H1 (cell line): Measurements from ENCODE around the gene MYO16. TPM values are rescaled to one million over a fixed set of nuclear protein-coding genes. Genes with fewer than 3 reads are reported as not detected.
A peak's percentile ranks its signal among the peaks of the same experiment; 100 is the strongest.

Source experiments
- CTCF ChIA-PET: fragments of 300-600 bp; sonication (Branson Sonifier 250); formaldehyde crosslinking; loops from one replicate; lab custom pipeline; 2021; ENCODE audit not compliant: partially characterized antibody; lab: Charles Lee
- POLR2A ChIA-PET: fragments of 300-600 bp; sonication (Branson Sonifier 250); formaldehyde crosslinking; loops from one replicate; lab custom pipeline; 2021; ENCODE audit warnings: inconsistent platforms; ENCODE audit not compliant: partially characterized antibody; lab: Charles Lee
- DNase-seq, 2 experiments: peaks; one replicate each; pipeline versions ENCODE4 v3.0.0 to v3.0.0-alpha.2; 2010 to 2022; ENCODE audit warnings: low spot score in 2 of 2, low read depth in 1 of 2, mixed read lengths in 1 of 2
- FAIRE-seq: peaks from 2 replicates; lab custom pipeline; 2011; peaks lifted over from hg19 to GRCh38; lab: Jason Lieb, UNC
- H2AFZ ChIP-seq: 2 replicates; pipeline ENCODE4 v1.8.1; 2012; ENCODE audit warnings: low read length, inconsistent platforms
- H2AK5ac ChIP-seq: 2 replicates; pipeline ENCODE4 v1.6.1; 2013; ENCODE audit warnings: low read depth, low read length
- H2BK120ac ChIP-seq: replicated peaks from 2 replicates; pipeline ENCODE3; 2013; ENCODE audit warnings: low read depth, low read length, inconsistent platforms
- H2BK12ac ChIP-seq: 2 replicates; pipeline ENCODE4 v1.6.1; 2013; ENCODE audit warnings: low read depth, low read length
- H2BK15ac ChIP-seq: 2 replicates; pipeline ENCODE4 v1.6.1; 2013; ENCODE audit warnings: low read length
- H2BK20ac ChIP-seq: 2 replicates; pipeline ENCODE4 v1.6.1; 2013; ENCODE audit warnings: low read length
- H2BK5ac ChIP-seq: 2 replicates; pipeline ENCODE4 v1.6.1; 2013; ENCODE audit warnings: low read depth, low read length
- H3K14ac ChIP-seq: 2 replicates; pipeline ENCODE4 v1.6.1; 2013; ENCODE audit warnings: inconsistent platforms; ENCODE audit not compliant: insufficient read length
- H3K18ac ChIP-seq: 2 replicates; pipeline ENCODE4 v1.6.1; 2013; ENCODE audit warnings: low read length; ENCODE audit errors: extremely low read depth
- H3K23ac ChIP-seq: 2 replicates; pipeline ENCODE4 v1.6.1; 2013; ENCODE audit warnings: inconsistent platforms; ENCODE audit not compliant: insufficient read length
- H3K23me2 ChIP-seq: 2 replicates; pipeline ENCODE4 v1.6.1; 2013; ENCODE audit warnings: low read depth, low read length
- H3K27ac ChIP-seq: 2 replicates; pipeline ENCODE4 v1.6.1; 2011; ENCODE audit warnings: low read depth, low read length, inconsistent platforms
- H3K27me3 ChIP-seq, 4 experiments: replicated peaks in 1 of 4; 1 replicate in 1 of 4; 2 replicates in 3 of 4; pipeline versions ENCODE4 v1.6.1 to v1.8.1; 2011 to 2013; ENCODE audit warnings: low read length in 3 of 4, mild to moderate bottlenecking in 3 of 4, inconsistent platforms in 2 of 4, mixed read lengths in 2 of 4, moderate library complexity in 1 of 4; ENCODE audit not compliant: control insufficient read depth in 3 of 4, insufficient read depth in 3 of 4; ENCODE audit errors: extremely low read depth in 1 of 4
- H3K36me3 ChIP-seq, 4 experiments: 2 replicates each; pipeline versions ENCODE4 v1.6.1 to v1.8.1; 2011 to 2013; ENCODE audit warnings: mild to moderate bottlenecking in 4 of 4, low read length in 3 of 4, moderate library complexity in 2 of 4, control low read depth in 1 of 4, inconsistent platforms in 1 of 4; ENCODE audit not compliant: insufficient read depth in 4 of 4, control insufficient read depth in 2 of 4
- H3K4ac ChIP-seq: replicated peaks from 2 replicates; pipeline ENCODE3; 2013; ENCODE audit warnings: low read length, low read depth, mixed read lengths, inconsistent platforms; ENCODE audit not compliant: insufficient read length
- H3K4me1 ChIP-seq, 4 experiments: replicated peaks in 1 of 4; 1 replicate in 1 of 4; 2 replicates in 3 of 4; pipeline versions ENCODE4 v1.6.1 to v1.8.1; 2011 to 2013; ENCODE audit warnings: low read length in 3 of 4, inconsistent platforms in 2 of 4, mixed read lengths in 1 of 4; ENCODE audit not compliant: insufficient read depth in 4 of 4, control insufficient read depth in 3 of 4
- H3K4me2 ChIP-seq, 2 experiments: 2 replicates each; pipeline versions ENCODE4 v1.6.1 to v1.8.1; 2011 to 2013; ENCODE audit warnings: low read depth in 2 of 2, low read length in 2 of 2, control low read depth in 1 of 2, inconsistent platforms in 1 of 2, mild to moderate bottlenecking in 1 of 2; ENCODE audit not compliant: insufficient read depth in 1 of 2
- H3K4me3 ChIP-seq, 4 experiments: fragments of 200-600, 300-600 bp in 1 of 4; sonication (generic), shearing (Covaris generic), sonication (Bioruptor Twin) in 1 of 4; 2 replicates each; pipeline versions ENCODE4 v1.5.1 to v1.8.1; 2011 to 2016; ENCODE audit warnings: low read length in 4 of 4, low read depth in 3 of 4, control low read depth in 2 of 4, inconsistent platforms in 2 of 4, mild to moderate bottlenecking in 2 of 4, mixed read lengths in 1 of 4, moderate library complexity in 1 of 4; ENCODE audit not compliant: insufficient read depth in 2 of 4; ENCODE audit errors: extremely low read depth in 1 of 4
- H3K56ac ChIP-seq: replicated peaks from 2 replicates; pipeline ENCODE3; 2013; ENCODE audit warnings: low read depth, mild to moderate bottlenecking, mixed read lengths, low read length, inconsistent platforms; ENCODE audit not compliant: insufficient read length
- H3K79me1 ChIP-seq: 2 replicates; pipeline ENCODE4 v1.6.1; 2013; ENCODE audit warnings: low read depth, low read length, control low read depth
- H3K79me2 ChIP-seq, 2 experiments: 2 replicates each; pipeline versions ENCODE4 v1.6.1 to v1.8.1; 2012 to 2013; ENCODE audit warnings: low read length in 2 of 2, mild to moderate bottlenecking in 2 of 2, inconsistent platforms in 1 of 2; ENCODE audit not compliant: insufficient read depth in 2 of 2, control insufficient read depth in 1 of 2
- H3K9ac ChIP-seq, 4 experiments: replicated peaks in 1 of 4; 1 replicate in 1 of 4; 2 replicates in 3 of 4; pipeline versions ENCODE4 v1.6.1 to v1.8.1; 2011 to 2013; ENCODE audit warnings: low read depth in 3 of 4, low read length in 3 of 4, control low read depth in 2 of 4, mild to moderate bottlenecking in 2 of 4, moderate library complexity in 2 of 4, inconsistent platforms in 1 of 4; ENCODE audit errors: extremely low read depth in 1 of 4
- H3K9me3 ChIP-seq, 2 experiments: 2 replicates each; pipeline versions ENCODE4 v1.6.1 to v1.8.1; 2012 to 2013; ENCODE audit warnings: mild to moderate bottlenecking in 2 of 2, moderate library complexity in 2 of 2, control low read depth in 1 of 2, inconsistent platforms in 1 of 2, low read depth in 1 of 2, low read length in 1 of 2, mixed read lengths in 1 of 2; ENCODE audit not compliant: insufficient read depth in 2 of 2
- H4K20me1 ChIP-seq, 2 experiments: replicated peaks in 1 of 2; 2 replicates each; pipeline versions ENCODE3 to v1.8.1; 2011 to 2013; ENCODE audit warnings: inconsistent platforms in 2 of 2, low read length in 2 of 2, mild to moderate bottlenecking in 1 of 2; ENCODE audit not compliant: insufficient read depth in 2 of 2, control insufficient read depth in 1 of 2
- H4K5ac ChIP-seq: 2 replicates; pipeline ENCODE4 v1.6.1; 2013; ENCODE audit warnings: low read length, low read depth, mixed read lengths, inconsistent platforms; ENCODE audit not compliant: insufficient read length
- H4K8ac ChIP-seq: 2 replicates; pipeline ENCODE4 v1.8.0; 2013; ENCODE audit warnings: mild to moderate bottlenecking, moderate library complexity, low read length, inconsistent platforms; ENCODE audit not compliant: insufficient read depth; ENCODE audit errors: extremely low read depth
- H4K91ac ChIP-seq: replicated peaks from 2 replicates; pipeline ENCODE3; 2013; ENCODE audit warnings: low read length, mixed read lengths, inconsistent platforms; ENCODE audit not compliant: insufficient read length
- BACH1 ChIP-seq: IDR thresholded peaks from 2 replicates; pipeline ENCODE4 v1.6.1; 2012; ENCODE audit warnings: low read length, improper control_type of control experiment
- BCL11A ChIP-seq, 2 experiments: IDR thresholded peaks; one replicate each; pipeline ENCODE4 v1.6.1; 2011; ENCODE audit warnings: low read depth in 2 of 2, low read length in 2 of 2, mild to moderate bottlenecking in 2 of 2
- CHD2 ChIP-seq: IDR thresholded peaks from 2 replicates; pipeline ENCODE4 v1.6.1; 2012; ENCODE audit warnings: low read length, improper control_type of control experiment
- E2F6 ChIP-seq: IDR thresholded peaks from 2 replicates; pipeline ENCODE4 v1.6.1; 2012; ENCODE audit warnings: inconsistent platforms
- EZH2 ChIP-seq: fragments of 200-600 bp; sonication (generic); IDR thresholded peaks from 2 replicates; pipeline ENCODE4 v1.7.1; 2012; ENCODE audit warnings: low read depth, mild to moderate bottlenecking, moderate library complexity, low read length, inconsistent platforms; ENCODE audit not compliant: severe bottlenecking
- JUN ChIP-seq: IDR thresholded peaks from 2 replicates; pipeline ENCODE4 v1.6.1; 2011; ENCODE audit warnings: low read depth, mild to moderate bottlenecking, improper control_type of control experiment, low read length
- JUND ChIP-seq: IDR thresholded peaks from 2 replicates; pipeline ENCODE4 v1.6.1; 2011; ENCODE audit warnings: mild to moderate bottlenecking, improper control_type of control experiment, low read length
- MAFK ChIP-seq: IDR thresholded peaks from 2 replicates; pipeline ENCODE4 v1.6.1; 2012; ENCODE audit warnings: low read depth, mild to moderate bottlenecking, improper control_type of control experiment, low read length
- MAX ChIP-seq: IDR thresholded peaks from 2 replicates; pipeline ENCODE4 v1.6.1; 2012; ENCODE audit warnings: inconsistent platforms
- NANOG ChIP-seq: IDR thresholded peaks from 2 replicates; pipeline ENCODE4 v1.6.1; 2011; ENCODE audit warnings: low read length, low read depth, mild to moderate bottlenecking, inconsistent platforms; ENCODE audit not compliant: insufficient read depth, poor library complexity, severe bottlenecking
- RXRA ChIP-seq: IDR thresholded peaks from 2 replicates; pipeline ENCODE4 v1.6.1; 2011; ENCODE audit warnings: low read depth, mild to moderate bottlenecking, low read length, moderate library complexity; ENCODE audit not compliant: insufficient read depth
- WGBS, 2 experiments: shearing (Covaris generic) in 1 of 2; methylation state at CpG; one replicate each; pipeline versions ENCODE4 v1.1.6 to v1.1.7; 2013 to 2015; ENCODE audit warnings: low lambda C conversion rate in 2 of 2, mixed read lengths in 2 of 2, inconsistent platforms in 1 of 2, low coverage in 1 of 2, missing lambda C conversion rate in 1 of 2; ENCODE audit not compliant: insufficient replicate concordance in 2 of 2, insufficient coverage in 1 of 2, insufficient read length in 1 of 2; ENCODE audit errors: extremely low coverage in 1 of 2, missing lambda C conversion rate in 1 of 2; 5-methylcytosine and 5-hydroxymethylcytosine counted together
- polyA plus RNA-seq, 7 experiments: library from polyadenylated mRNA; depleted of rRNA in 3 of 7; stranded (reverse) in 5 of 7; unstranded in 2 of 7; fragments of >200 nt in 5 of 7; fragments of 200-250 nt in 2 of 7; gene quantifications; 1 replicate in 5 of 7; 2 replicates in 1 of 7; 4 replicates in 1 of 7; pipeline versions ENCODE4 v1.2.1 to v1.2.3, GENCODE V29; 2011 to 2013; ENCODE audit warnings: missing spikeins in 2 of 7, mixed read lengths in 2 of 7
- total RNA-seq: library from RNA; stranded (reverse); fragmentation: NEBNext Ultra II Directional; extraction: Animal tissue kit (Norgen Biotek cat#: 25700); gene quantifications from 2 replicates; pipeline ENCODE4 v1.2.1, GENCODE V29; 2021

MYO16 gene
- total and polyA plus RNA-seq, 2 of the 8 experiments (the other 6 are each of a cell fraction or from before 2014, with no cell fraction given), result 0.02 to 0.22 TPM

- H3K27me3 ChIP-seq, result no peaks in the 10 kb centered on the region
- WGBS, 2 experiments, result 87% methylated on average over 9 of the region's 9 CpGs; no CpG with 5 or more reads in 1 of the 2 experiments
- H2BK120ac ChIP-seq, result no peak overlapping the region
- no peak overlapping the region for H2AK5ac ChIP-seq
- H3K14ac ChIP-seq, result no peak overlapping the region
- 0 out of 2 replicates have a peak overlapping the region, but pooled peaks have one; percentile 29 for H3K27ac ChIP-seq
- DNase-seq, result peak in 1 of 2 experiments; percentile 25
- H2BK5ac ChIP-seq, result no peak overlapping the region
- no peak overlapping the region for H4K91ac ChIP-seq
- H3K79me1 ChIP-seq, result no peaks in the 10 kb centered on the region
- no peak overlapping the region for H2BK20ac ChIP-seq
- POLR2A ChIA-PET, result no interaction called here
- CTCF ChIA-PET, result interaction anchor here (0.5 to 2.9 kb wide), 16 partner anchors 8 to 1017 kb away, joined by 3 to 19 read pairs (median 4); no protein-coding TSS in a partner anchor
- H3K56ac ChIP-seq, result no peak overlapping the region
- H3K9ac ChIP-seq, result no peak overlapping the region
- H3K4me3 ChIP-seq, result no peak overlapping the region
- no peak overlapping the region for H3K4me2 ChIP-seq
- no peaks in the 10 kb centered on the region for H3K36me3 ChIP-seq
- no peak overlapping the region for H3K23ac ChIP-seq
- no peak overlapping the region for H4K8ac ChIP-seq
- H2BK12ac ChIP-seq, result no peak overlapping the region
- no peaks in the 10 kb centered on the region for H3K23me2 ChIP-seq
- H3K79me2 ChIP-seq, result no peaks in the 10 kb centered on the region
- FAIRE-seq, result no peak
- no peak overlapping the region for H2BK15ac ChIP-seq
- H2AFZ ChIP-seq, result 0 out of 2 replicates have a peak overlapping the region, but pooled peaks have one; percentile 55
- H3K4ac ChIP-seq, result no peak overlapping the region
- H3K18ac ChIP-seq, result no peak overlapping the region
- H4K20me1 ChIP-seq, result no peaks in the 10 kb centered on the region
- no peak overlapping the region for H4K5ac ChIP-seq
- H3K4me1 ChIP-seq, result peaks cover 0 to 2% (median 0%) of the 10 kb centered on the region in 4 experiments; a peak in 1 of 7 replicates
- no peaks in the 10 kb centered on the region for H3K9me3 ChIP-seq
- TF ChIP-seq EZH2 (no peak), RXRA (no peak), BACH1 (peak; percentile 90), NANOG (no peak), MAFK (peak; percentile 88; the same call in 1 of the 2 replicates), CHD2 (no peak), JUND (peak; percentile 91), JUN (0 out of 2 replicates have a peak, but pooled peaks have one; percentile 55), BCL11A (IDR thresholded peaks at IDR 0.05; ENCODE audit: low read depth in 2 of 2, low read length in 2 of 2) (no peak), E2F6 (peak; percentile 23; the same call in 1 of the 2 replicates), MAX (peak; percentile 73)
Observed at GRCh38 chr13:108915634-108916512, 286.5 kb downstream of the MYO16 start.
